Myocyte (in vitro differentiated cells): ENCODE measurements around the gene GABRR2. TPM values are rescaled to one million over a fixed set of nuclear protein-coding genes. Genes with fewer than 3 reads are reported as not detected.

Experiments
- DNase-seq: peaks from one replicate; pipeline ENCODE4 v3.0.0-alpha.2; 2012; ENCODE audit warnings: low read depth
- total RNA-seq: library from RNA; depleted of rRNA; stranded (reverse); fragments of >200 nt; gene quantifications from 2 replicates; pipeline ENCODE4 v1.2.3, GENCODE V29; 2014

Gene GABRR2
- total RNA-seq, 1 donor from 2014 or later, result 0.13 TPM

DNA sequence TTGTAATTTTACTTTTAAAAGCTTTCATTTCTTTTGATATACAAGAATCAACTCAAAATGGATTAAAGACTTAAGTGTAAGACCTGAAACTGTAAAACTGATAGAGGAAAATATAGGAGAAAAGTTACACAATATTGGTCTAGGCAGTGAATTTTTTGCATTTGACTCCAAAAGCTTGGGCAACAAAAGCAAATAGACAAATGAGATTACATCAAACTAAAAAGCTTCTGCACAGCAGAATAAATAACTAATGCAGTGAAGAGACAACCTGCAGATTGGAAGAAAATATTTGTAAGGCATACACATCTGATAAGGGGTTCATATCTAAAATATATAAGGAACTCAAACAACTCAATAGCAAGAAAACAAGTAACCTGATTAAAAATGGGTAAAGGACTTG, 100.9 kb downstream of the GABRR2 start:
- no peak for DNase-seq

DNA sequence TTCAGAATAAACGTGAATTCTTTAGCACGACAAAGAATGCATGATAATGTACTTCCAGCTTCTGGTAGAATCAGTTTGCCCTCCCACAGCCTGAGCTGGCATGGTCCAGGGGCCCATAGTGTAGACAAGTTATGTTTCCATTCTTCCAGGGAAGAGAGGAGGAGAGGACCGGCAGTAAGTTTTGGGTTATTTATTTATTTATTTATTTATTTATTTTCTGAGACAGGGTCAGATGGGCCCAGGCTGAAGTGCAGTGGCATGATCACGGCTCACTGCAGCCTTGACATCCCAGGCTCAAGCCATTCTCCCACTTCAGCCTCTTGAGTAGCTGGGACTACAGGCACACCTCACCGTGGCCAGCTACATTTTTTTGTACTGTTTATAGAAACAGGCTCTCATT, 102.6 kb downstream of the GABRR2 start:
- no peak for DNase-seq

DNA sequence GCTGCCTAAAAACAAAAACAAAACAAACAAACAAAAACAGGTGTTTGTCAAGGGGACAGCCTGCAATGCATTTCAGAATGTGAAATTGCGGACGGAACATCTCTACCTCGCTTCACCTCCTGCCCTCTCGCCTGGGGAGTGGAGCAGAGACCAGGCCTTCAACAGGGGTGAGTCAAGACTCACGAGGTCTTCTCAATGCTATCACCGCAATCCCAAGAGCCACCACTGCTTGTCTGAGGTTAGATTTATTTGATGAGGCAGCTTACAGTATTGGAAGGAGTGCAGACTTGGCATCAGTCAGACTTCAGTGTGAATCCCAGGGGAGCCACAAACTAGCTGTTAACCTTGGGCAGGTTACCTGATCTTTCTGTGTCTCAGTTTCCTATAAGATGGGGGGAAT, 105.6 kb downstream of the GABRR2 start:
- peak; percentile 19 for DNase-seq

DNA sequence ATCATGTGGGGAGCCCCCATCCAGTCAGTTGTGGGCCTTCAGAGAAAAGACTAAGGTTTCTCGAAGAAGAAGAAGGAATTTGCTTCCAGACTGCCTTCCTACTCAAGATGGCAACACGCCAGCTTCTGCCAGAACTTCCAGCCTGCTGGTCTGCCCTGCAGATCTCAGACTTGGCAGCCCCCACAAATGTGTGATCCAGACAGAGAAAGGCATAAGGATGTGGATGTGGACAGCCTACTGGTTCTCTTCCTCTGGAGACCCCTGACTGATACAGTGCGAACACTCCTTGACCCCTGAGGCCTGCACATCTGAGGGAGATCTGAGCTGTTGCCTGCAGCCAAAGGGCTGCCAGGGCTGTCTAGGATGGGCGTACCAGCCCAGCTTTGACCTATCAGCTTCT, 106.5 kb downstream of the GABRR2 start:
- no peak for DNase-seq

Other genes with a start within 250 kb of the GABRR2 start
- 81.7 and 85.3 TPM in 2 replicates for gene PNRC1, start 234.5 kb downstream of the GABRR2 start, total RNA-seq
- gene SRSF12, start 197.2 kb downstream of the GABRR2 start, total RNA-seq, result not detected in 2 replicates
- gene PM20D2, start 169.2 kb downstream of the GABRR2 start, total RNA-seq, result 7.3 and 11.0 TPM in 2 replicates
- not detected in 2 replicates for gene GABRR1, start 97.9 kb downstream of the GABRR2 start, total RNA-seq
- 23.6 and 23.9 TPM in 2 replicates for gene UBE2J1, start 37.4 kb upstream of the GABRR2 start, total RNA-seq
- 12.3 and 22.7 TPM in 2 replicates for gene RRAGD, start 97.0 kb upstream of the GABRR2 start, total RNA-seq
- gene ANKRD6, start 117.9 kb upstream of the GABRR2 start, total RNA-seq, result 0.48 and 4.0 TPM in 2 replicates